Measurements from ENCODE around the gene UBE2H.
"Not testable (repeated sequence)": the region's sequence is repeated elsewhere in the genome, so short reads cannot be mapped to it uniquely, and the experiment has no call there.

The UBE2H gene

DNA sequence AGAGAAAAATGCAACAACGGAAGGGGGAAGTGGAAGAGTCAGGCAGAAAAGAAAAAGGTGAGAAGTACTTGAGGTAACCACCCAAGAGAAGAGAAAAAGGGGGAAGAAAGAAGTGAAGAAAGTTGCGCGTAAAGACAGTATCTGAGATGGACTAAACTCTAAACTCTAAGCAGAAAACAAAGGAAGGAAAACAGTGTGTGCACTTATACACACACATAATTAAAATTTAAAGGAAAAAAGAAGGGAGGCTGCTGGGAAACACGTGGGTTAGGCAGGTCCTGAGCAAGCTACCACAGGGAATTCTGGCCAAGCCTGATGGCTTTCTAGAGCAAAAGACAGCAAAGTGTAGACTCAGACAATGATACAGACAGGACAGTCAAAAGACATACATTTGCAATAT lies 78.0 kb downstream of the UBE2H start:
- no peak for DNase-seq (ENCODE audit: low read depth in 2 of 2)

GRCh38 chr7:129872054-129872453 lies 80.7 kb downstream of the UBE2H start:
- no peak for DNase-seq (ENCODE audit: low read depth in 2 of 2)

DNA sequence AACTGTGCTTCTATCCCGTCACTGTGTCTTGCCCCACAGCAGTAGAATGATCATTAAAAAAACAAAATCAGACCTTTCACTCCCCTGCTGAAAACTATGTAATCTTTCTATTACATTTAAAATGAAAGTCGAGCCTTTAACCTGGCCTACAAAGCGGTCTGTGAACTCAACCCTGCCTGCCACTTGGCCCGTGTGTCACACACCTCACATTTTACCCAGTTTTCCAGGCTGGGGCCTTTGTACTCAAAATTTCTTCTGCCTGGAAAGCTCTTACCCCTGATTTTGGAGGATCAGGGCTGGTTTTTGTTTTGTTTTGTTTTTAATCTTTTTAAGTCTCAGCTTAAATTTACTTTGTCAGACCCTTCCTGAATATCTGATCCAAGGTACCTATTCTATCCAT lies 82.1 kb downstream of the UBE2H start:
- no peak for DNase-seq (ENCODE audit: low read depth in 2 of 2)

GRCh38 chr7:129866251-129866650 lies 86.5 kb downstream of the UBE2H start:
- DNase-seq (ENCODE audit: low read depth in 2 of 2), result no peak

DNA sequence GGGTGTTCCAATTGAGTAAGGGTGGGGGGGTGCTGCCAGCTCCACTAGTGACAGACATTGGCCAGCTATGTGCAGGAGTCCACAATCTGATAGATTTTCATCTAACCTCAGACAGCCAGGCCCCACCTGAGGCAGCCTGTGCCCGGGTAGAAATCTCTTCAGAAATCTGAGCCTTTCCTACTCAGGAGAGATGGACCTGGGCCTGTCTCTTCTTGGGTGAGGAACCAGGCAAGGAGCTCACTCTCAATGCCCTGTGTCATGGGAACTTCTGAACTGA lies 86.9 kb downstream of the UBE2H start:
- DNase-seq (ENCODE audit: low read depth in 2 of 2), result no peak

DNA sequence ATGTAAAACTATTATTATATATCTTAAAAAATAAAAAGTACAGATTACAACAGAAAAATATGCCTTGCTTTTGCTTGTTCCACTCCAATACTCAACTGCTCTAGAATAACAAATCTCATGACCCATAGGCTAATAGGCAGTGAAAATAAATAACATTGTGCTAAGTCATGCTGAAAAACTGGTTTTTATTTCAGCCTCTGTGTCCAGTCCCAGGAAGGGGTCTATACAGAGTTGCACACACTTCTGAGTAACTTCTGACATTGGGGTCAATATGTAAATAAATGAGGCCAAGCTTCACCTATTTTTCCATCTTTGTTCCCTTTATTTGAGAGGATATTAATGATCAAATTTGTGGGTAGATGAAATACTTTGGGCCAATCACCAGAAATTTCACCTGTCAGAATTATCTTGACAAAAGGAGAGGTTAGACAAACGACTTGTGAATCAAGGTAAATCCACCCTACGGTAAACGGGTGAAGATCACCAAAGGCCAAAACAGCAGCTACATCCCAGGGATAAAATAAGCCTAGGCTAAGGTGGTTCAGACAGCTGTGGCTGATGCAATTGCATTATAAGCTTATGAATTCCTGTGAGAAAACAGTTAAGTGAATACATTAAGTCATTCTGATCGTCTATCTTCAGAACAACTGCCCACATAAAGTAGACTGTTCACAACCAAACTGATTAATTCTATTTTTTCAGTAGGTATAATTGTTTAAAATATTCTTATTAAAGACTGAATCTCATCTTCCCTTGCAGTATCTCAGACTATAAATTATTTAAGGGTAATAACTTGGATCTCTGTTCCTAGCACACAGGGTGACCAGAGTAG lies 87.5 kb downstream of the UBE2H start:
- DNase-seq (ENCODE audit: low read depth in 2 of 2), result no peak

DNA sequence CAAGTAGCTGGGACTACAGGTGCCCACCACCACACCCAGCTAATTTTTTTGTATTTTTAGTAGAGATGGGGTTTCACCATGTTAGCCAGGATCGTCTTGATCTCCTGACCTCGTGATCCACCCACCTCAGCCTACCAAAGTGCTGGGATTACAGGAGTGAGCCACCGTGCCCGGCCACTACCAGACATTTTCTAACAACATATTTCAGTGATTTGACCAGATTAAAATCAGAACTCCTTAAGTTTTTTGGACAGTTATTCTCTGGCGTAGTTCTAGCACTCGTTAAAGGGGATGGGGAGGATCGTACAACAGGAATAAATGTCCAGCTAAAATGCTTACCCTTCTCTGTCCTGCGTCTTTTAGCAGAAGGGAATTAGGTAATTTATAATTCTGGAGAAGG lies 88.1 kb downstream of the UBE2H start:
- not testable (repeated sequence) for DNase-seq (ENCODE audit: low read depth in 2 of 2)

DNA sequence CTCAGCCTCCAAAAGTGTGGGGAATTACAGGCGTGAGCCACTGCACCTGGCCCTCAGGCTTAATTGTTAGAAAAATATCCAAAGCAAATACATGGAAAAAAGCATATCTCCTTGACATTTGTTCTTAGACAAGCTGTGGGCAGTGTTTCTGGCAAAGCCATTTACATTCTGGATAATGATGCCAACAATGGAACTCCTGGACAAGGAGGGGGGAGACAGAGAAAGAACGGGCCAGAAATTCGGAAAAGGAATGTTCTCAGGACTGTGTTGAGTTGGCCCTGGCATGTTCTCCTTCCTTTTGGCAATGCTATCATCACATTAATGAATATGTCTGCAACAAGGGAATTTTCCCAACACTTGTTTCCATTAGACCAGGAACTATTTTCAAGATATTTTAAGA lies 88.7 kb downstream of the UBE2H start:
- no peak for DNase-seq (ENCODE audit: low read depth in 2 of 2)

DNA sequence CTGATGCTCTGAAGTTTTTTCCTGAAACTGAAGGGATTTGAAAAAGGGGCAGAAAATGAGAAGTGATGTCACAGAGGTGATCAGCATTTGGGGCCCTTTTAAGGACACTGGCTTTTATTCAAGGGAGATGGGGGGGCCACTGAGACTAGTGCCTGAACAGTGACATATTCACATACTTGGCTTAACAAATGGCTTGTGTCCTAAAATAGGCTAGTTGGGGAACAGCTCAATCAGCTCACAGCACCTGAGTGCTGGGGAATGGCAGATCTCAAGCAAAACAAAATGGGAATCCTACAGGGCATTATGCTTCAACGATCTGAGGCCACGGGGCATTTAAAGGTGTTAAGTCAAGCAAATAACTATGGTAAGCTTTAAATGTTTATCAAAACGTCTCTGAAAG lies 90.1 kb downstream of the UBE2H start:
- DNase-seq (ENCODE audit: low read depth in 2 of 2), result no peak

GRCh38 chr7:129860784-129861183 lies 92.0 kb downstream of the UBE2H start:
- not testable (repeated sequence) for DNase-seq (ENCODE audit: low read depth in 2 of 2)

DNA sequence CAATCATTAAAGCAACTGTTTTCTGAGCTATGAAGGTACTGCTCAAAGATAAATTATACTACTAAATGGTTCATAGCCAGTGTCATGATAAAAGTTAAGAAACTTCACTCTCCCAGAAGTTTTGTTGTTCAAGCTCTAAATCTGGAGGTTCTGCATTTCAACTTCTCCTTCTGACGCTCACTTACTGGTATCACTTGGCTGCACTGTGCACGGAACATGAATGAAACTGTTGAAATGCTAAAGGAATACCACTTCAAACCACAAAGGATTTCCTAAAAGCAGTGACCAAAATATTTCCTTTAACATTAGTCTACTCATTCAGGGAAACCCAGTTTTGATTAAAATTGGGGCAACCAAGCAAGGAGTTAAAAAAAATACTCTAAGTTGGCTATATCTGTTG lies 93.6 kb downstream of the UBE2H start:
- no peak for DNase-seq (ENCODE audit: low read depth in 2 of 2)

- DNase-seq (ENCODE audit: low read depth in 2 of 2), result no peak
These were observed 94.3 kb downstream of the UBE2H start for GRCh38 chr7:129858490-129858889.

GRCh38 chr7:129857313-129857712 lies 95.4 kb downstream of the UBE2H start:
- no peak for DNase-seq (ENCODE audit: low read depth in 2 of 2)

DNA sequence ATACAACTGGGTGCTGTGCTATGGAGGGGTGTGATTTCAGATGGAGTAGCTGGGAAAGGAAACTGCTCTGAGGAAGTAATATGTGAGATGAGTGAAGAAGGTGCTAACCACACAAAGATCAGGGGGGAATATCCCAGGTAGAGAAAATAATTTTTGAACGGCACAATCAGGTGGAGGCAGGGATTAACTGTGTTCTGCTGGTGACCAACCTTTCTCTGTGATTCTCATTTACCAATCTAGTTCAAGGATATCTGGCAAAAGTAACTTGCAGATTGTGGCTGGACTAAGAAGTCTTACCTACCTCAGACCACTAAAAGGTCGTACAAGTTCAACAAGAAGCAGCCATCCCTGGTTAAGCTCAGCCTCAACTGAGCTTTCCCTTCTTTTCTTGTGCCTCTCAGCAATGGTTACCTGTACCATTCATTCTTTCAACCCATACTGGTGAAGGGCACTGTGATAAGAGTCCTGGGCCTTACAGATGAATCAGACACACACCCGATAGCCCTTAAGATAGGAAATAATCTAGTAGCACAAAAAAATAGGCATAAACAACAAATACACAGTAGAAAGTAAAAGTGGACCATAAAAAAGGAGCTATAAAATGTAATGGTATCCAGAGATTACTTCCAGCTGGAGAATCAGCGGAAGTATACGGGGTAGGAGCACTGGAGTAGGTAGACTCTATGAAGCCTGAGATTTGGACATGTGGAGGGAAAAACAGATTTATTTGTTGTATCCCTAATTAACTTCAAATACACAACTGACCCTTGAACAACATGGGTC lies 96.6 kb downstream of the UBE2H start:
- DNase-seq (ENCODE audit: low read depth in 2 of 2), result no peak

DNA sequence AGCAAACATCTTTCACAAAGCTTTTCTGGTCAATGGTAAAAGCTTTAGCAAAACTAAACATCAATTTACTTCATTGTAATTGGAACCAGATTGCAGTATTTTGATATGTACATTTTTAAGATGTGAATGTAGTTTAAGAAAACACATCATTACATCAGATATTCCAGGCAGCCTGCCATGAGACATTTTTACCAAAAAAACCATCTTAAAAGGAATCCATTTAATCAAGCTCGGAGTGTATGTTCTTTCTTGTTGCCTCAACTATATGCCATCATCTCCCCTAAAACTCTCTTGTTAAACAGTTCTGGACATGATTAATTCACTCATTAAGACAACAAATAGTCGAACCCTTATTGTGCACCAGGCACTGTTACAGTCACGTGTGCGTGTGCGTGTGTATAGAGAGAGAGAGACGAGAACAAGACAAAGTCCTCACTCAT lies 97.5 kb downstream of the UBE2H start:
- DNase-seq (ENCODE audit: low read depth in 2 of 2), result no peak

GRCh38 chr7:129854401-129854800 lies 98.4 kb downstream of the UBE2H start:
- no peak for DNase-seq (ENCODE audit: low read depth in 2 of 2)

GRCh38 chr7:129853661-129854268 lies 99.0 kb downstream of the UBE2H start:
- DNase-seq (ENCODE audit: low read depth in 2 of 2), result no peak

DNA sequence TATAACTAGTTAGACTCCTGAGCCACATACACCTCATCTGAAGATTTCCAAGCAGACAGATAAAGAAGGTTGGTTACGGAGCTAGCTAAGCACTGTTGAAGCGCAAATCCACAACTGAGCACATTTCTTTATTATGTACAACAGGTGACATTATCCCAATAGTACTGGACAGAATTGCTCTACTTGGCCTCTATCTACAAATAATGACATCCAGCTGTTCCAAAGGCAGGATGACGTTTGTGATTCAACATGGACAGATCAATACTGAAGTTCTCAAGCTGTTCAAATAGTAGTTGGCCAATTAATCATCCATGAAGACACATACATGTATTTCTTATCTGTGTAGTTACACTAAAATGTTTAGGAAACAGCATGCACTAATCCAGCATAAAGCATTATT lies 101.0 kb downstream of the UBE2H start:
- DNase-seq (ENCODE audit: low read depth in 2 of 2), result no peak

GRCh38 chr7:129851174-129851573 lies 101.6 kb downstream of the UBE2H start:
- DNase-seq (ENCODE audit: low read depth in 2 of 2), result no peak

GRCh38 chr7:129848436-129848835 lies 104.3 kb downstream of the UBE2H start:
- no peak for DNase-seq (ENCODE audit: low read depth in 2 of 2)

- DNase-seq (ENCODE audit: low read depth in 2 of 2), result no peak
These were observed 106.8 kb downstream of the UBE2H start for GRCh38 chr7:129845972-129846327.

DNA sequence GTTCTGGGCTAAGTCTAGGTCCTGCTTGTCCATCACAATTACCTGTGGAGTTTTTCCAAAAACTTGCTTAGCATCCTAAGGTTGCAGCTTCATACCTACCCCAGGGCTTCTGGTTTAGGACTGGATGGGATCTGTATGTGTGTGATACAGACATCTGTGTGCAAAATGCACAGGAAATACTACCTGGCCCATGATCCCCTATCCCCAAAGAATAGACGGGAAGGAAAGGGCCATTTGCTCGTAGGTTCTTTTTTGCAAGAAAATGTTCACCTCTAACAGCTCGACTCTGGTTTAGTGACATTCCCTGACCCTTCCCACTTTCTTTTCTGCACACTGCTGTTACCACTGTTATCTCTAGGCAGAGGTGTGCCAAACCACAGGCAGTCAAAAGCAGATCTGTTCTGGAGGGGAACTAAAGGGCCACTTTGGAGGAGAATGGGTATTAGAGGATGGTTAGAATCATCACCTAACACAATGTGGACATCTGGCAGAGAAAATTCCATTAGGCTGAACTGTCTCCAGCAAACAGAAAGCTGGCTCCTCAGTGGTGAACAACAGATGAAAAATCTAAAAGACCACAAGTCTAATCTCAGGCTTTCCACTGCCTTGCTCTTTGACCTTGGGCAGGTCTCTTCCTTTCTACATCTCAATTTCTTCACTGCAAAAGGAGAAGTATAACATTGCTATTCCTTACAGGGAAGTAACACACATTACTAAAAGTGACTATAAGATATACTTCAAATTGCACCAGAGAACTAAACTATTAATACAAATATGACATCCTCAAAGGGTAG lies 107.4 kb downstream of the UBE2H start:
- DNase-seq (ENCODE audit: low read depth in 2 of 2), result no peak
